SHP77 (cell line): ENCODE data around the gene ARG2.
"Not testable (repeated sequence)": the region's sequence is repeated elsewhere in the genome, so short reads cannot be mapped to it uniquely, and the experiment has no call there.

Experiments used
- DNase-seq, 2 experiments: peaks; one replicate each; lab custom pipeline; 2025; lab: John Stamatoyannopoulos, UW

Gene ARG2

GRCh38 chr14:67586369-67586768, 33.4 kb upstream of the ARG2 start:
- no peak for DNase-seq

- DNase-seq: no peak
Measured at GRCh38 chr14:67589204-67589770, 30.4 kb upstream of the ARG2 start.

DNA sequence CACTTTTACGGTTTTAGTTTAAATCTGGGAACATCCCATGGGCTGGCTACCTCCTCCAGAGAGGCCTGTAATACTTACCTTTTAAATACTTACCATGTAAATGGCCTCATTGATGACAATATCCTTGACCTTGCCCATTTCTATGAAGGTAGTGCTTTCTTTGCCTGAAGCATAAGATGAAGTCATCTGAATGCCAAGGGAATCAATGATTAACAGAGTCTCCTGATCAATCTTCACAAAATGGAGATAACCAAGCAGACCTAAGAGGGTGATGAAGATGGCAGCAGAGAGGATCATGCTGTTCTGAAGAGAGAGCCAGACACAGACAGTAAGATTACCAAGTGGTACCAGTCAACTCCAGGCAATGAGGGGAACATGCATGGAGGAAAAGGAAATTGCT, 26.1 kb upstream of the ARG2 start:
- not testable (repeated sequence) for DNase-seq

GRCh38 chr14:67595392-67595791, 24.3 kb upstream of the ARG2 start:
- DNase-seq: no peak

DNA sequence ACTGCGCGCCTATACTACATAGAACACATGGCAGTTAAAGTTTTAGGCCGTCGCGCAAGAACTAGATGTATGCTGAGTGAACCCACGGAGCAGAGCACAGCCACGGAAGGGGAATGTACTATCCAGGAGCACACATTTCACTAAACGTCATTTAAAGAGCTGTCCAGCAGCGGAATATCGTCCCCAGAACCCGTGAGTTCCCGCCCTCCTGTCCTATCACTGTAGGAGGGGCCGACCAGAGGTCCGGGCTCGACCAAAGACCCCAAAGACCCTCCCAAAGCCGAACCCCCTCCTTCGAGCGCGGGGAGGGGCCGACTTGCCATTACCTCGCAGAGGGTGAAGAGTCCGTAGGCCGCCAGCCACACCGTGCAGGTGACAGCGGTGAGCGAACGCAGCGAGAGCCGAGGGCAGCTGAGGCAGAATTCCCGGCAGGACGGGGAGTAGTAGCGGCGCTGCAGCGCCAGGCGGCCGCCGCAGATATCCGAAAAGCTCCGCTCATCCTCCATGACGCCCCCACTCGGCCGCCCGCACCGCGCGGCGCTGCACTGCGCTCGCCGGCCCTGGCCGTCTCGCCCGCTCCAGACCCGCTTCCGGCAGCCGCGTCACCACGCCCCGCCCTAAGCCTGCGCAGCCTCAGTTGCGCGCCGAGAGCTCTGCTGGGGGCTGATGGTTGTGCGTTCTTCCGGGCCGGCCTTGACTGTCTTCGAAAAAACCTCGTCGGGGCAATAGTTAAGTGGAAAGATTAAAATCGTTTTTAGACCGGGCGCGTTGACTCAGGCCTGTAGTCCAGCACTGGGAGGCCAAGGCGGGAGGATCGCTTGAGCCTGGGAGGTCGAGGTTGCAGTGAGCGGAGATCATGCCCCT, 19.8 kb upstream of the ARG2 start, which contains the start of gene PIGH:
TSS of gene PIGH (minus strand) at position 571 of the 864 bp plus-strand sequence. CDS start at position 506, 65 bp downstream.
- peak; percentile 86 for DNase-seq

DNA sequence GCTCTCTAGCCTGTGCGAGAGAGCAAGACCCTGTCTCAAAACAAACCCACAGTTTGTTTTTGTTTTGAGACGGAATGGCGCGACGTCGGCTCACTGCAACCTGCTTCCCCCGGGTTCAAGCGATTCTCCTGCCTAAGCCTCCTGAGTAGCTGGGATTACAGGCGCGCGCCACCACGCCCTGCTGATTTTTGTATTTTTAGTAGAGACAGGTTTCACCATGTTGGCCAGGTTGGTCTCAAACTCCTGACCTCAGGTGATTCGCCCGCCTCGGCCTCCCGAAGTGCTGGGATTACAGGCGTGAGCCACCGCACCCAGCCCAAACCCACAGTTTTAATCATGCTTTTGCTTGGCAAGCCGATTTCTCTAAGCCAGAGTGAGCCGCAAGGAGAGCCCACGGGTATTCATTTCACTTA, 19.2 kb upstream of the ARG2 start:
- DNase-seq: not testable (repeated sequence)

DNA sequence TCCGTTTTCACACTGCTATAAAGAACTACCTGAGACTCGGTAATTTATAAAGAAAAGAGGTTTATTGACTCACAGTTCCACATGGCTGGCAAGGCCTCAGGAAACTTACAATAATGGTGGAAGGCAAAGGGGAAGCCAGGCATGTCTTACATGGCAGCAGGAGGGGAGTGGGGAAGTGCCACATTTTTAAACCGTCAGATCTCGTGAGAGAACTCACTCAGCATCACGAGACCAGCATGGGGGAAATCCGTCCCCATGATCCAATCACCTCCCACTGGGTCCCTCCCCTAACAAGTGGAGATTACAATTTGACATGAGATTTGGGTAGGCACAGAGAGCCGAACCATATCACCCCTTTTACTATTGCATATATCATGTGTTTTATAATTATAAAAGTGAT, 17.6 kb upstream of the ARG2 start:
- no peak for DNase-seq

- no peak for DNase-seq
Measured at GRCh38 chr14:67602995-67603545, 16.6 kb upstream of the ARG2 start.

GRCh38 chr14:67607646-67608045, 12.1 kb upstream of the ARG2 start:
- no peak for DNase-seq

DNA sequence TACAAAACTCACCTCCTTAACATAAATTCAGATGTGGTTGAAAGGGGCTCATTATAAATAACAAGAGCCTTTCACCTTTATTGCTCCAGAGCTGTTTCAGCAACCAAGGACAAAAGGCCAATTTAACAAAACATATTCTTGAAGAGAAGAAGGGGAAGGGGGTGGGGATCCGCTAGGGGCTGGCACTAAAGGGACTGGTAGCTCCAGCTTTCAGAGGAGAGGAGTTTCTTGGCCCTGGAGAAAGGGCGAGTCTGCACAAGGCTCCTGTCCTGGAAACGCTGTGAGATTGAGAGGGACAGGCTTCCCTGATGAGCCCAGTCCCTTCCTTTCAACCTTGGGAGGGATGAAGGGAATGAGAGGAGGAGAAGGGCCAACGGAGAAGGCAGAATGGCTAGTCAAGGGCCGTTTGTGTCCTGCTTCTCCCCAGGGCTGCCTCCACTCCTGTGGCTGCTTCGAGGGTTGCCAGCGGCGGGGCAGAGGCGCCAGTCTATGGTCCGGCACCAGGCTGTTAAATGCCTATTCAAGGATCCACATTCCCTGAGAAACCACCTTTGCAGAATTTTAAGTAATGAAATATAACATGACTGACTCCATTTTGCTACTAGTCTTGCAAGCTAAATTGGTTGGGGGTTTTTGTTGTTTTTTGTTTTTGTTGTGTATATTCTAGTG, 9.9 kb upstream of the ARG2 start:
- DNase-seq: no peak

GRCh38 chr14:67610491-67610890, 9.2 kb upstream of the ARG2 start:
- no peak for DNase-seq

DNA sequence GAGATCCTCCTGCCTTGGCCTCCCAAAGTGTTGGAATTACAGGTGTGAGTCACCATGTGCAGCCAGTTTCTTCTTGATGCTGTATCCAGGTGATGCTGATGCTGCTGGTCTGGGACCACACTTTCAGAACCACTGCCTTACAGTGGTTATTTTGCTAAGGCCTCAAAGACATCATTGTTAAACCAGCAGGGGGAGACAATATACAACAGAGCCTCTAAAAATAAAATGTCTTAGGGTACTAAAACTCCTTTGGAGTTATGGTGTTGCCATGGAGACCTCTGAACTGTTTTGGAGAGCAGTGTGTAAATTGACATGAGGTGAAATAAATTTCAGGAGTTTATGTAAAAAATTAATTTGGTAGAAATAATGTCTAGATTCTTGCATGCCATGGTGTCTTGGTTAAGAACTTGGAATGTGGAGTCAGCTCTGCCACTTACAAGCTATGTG, 1.1 kb upstream of the ARG2 start:
- peak; percentile 39 to 70 for DNase-seq

- DNase-seq: peak in 1 of 2 experiments; percentile 27
Measured at GRCh38 chr14:67620217-67620785, 581 bp downstream of the ARG2 start.

DNA sequence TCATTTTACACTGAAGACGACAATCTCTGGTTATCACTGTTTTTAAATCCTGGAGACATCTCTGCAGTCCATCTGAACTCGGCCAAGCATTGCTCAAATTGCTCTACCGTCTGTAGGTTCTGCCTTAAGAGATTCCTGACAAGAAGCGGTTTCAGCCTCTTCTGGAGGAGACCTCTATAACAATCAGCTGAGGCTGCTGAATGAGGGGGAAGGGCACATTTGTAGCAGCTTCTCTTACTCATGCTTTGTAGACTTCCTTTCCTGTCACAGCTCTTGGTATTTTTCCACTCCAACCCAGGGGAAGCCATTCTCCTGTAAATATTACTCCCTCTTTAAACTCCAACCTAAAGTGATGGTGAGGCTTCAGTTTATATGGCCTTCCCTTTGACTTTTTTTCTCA, 3.0 kb downstream of the ARG2 start:
- DNase-seq: peak; percentile 54 to 78

- peak in 1 of 2 experiments; percentile 7 for DNase-seq
Measured at GRCh38 chr14:67623114-67623513, 3.4 kb downstream of the ARG2 start.

GRCh38 chr14:67626131-67626530, 6.4 kb downstream of the ARG2 start:
- DNase-seq: not testable (repeated sequence)

- no peak for DNase-seq
Measured at GRCh38 chr14:67627519-67627918, 7.8 kb downstream of the ARG2 start.

GRCh38 chr14:67630186-67630585, 10.5 kb downstream of the ARG2 start:
- DNase-seq: no peak

- no peak for DNase-seq
Measured at GRCh38 chr14:67630938-67631337, 11.2 kb downstream of the ARG2 start.

DNA sequence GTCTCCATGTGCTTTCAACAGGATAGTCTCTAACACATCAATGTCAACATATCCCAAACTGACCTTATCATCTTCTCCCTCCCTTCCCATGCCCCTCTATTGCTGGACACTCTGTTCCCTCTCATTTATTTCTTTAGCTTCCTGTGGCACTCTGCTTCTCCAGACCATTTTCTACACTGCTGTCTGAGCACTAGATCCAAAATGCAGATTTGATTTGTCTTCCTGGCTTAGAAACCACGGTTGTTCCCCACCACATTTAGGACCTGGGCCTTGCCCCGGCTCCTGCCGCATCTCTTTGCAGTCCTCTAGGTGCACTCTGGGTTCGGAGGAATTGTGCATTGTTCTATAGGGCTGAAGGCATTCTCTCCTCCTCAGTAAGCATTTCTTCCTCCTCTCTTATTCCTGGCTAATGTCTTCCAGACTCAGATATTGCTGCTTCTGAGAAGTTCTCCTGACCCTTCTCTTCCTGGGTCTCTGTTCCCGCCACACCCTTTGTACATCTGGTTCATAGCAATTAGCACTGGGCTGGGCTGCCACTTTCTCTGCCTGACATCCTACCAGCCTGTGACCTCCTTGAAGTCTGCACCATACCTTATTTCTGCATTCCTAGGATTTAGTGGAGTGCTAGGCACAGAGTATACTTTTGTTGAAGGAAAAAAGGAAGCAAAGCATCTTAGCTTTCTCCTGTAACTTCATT, 13.9 kb downstream of the ARG2 start:
- DNase-seq: no peak

DNA sequence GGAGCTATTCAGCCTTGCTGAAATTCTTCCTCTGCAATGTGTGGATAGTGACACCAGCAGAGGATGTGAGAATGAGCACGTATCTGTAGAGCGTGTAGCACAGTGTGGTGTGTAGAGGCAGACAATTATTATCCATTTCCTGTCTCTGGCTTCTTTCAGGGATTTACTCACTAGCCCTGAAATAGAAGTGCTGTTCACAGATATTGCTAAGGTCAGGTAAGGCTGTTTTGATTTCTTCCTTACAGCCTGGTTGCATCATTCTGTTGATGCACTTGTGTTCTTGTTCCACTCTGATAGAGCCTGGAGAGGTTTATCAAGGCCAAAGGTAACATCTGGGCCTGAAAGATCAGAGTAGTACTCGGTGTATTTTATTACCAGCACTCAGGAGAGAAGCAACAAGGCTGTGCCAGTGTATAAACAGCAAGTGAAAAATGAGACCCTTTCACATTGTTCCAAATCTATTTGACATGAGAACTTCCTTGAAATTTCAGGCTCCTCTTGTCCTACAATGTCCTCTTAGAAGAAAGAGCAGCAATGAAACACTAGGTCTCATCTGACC, 16.7 kb downstream of the ARG2 start:
- no peak for DNase-seq
